K562 (cell line): ENCODE results near the gene KAZN. TPM values are rescaled to one million over a fixed set of nuclear protein-coding genes. Genes with fewer than 3 reads are reported as not detected.

Source experiments
- ATAC-seq: fragments of 200-7000 bp; cut with Tn5 transposase; 3 replicates; pipeline ENCODE4 v1.9.1; 2020; ENCODE audit warnings: moderate library complexity
- BruUV-seq: library from RNA; stranded (reverse); fragments of 400-500 nt; replicated peaks from 2 replicates; lab custom pipeline; 2021; lab: Mats Ljungman, UMichigan
- CTCF ChIA-PET: fragments of 300-600 bp; formaldehyde crosslinking; extraction: SDS; loops from one replicate; lab custom pipeline; 2021; ENCODE audit warnings: low intra/inter-chr PET ratio; lab: Yijun Ruan, JAX
- POLR2A ChIA-PET: fragments of 300-600, 350-650 bp; sonication (Branson Sonifier 250); formaldehyde crosslinking; extraction: SDS; loops from one replicate; lab custom pipeline; 2021; ENCODE audit warnings: antibody characterized with exemption, inconsistent platforms; lab: Yijun Ruan, JAX
- DNase-seq, 4 experiments: peaks; one replicate each; pipeline versions ENCODE4 v3.0.0 to v3.0.0-alpha.2; 2011 to 2018; ENCODE audit warnings: low spot score in 3 of 4, mixed read lengths in 3 of 4; ENCODE audit errors: extremely low read depth in 1 of 4
- FAIRE-seq: peaks from 2 replicates; lab custom pipeline; 2011; peaks lifted over from hg19 to GRCh38; lab: Jason Lieb, UNC
- H2AFZ ChIP-seq: 2 replicates; pipeline ENCODE4 v1.6.0; 2011; ENCODE audit warnings: low read depth, low read length, control low read depth, inconsistent platforms
- H3K27ac ChIP-seq: fragments of 200-600 bp; 3 replicates; pipeline ENCODE4 v1.8.0; 2011; ENCODE audit warnings: low read depth, mild to moderate bottlenecking, control low read depth, inconsistent platforms, low read length, moderate library complexity, mixed read lengths; ENCODE audit errors: extremely low read depth
- H3K27me3 ChIP-seq, 2 experiments: fragments of 300-600 bp in 1 of 2; 2 replicates in 1 of 2; 3 replicates in 1 of 2; pipeline versions ENCODE4 v1.6.0 to v1.8.0; 2011; ENCODE audit warnings: inconsistent platforms in 2 of 2, low read length in 2 of 2, mild to moderate bottlenecking in 1 of 2, mixed read lengths in 1 of 2, moderate library complexity in 1 of 2; ENCODE audit not compliant: control insufficient read depth in 2 of 2, insufficient read depth in 2 of 2
- H3K36me3 ChIP-seq: fragments of 300-600 bp; 3 replicates; pipeline ENCODE4 v1.8.0; 2011; ENCODE audit warnings: mild to moderate bottlenecking, low read length, inconsistent platforms; ENCODE audit not compliant: control insufficient read depth, insufficient read depth
- H3K4me1 ChIP-seq, 2 experiments: fragments of 200-600 bp in 1 of 2; replicated peaks in 1 of 2; 2 replicates in 1 of 2; 3 replicates in 1 of 2; pipeline versions ENCODE4 v1.5.1 to v1.8.0; 2011; ENCODE audit warnings: inconsistent platforms in 2 of 2, low read length in 2 of 2, mild to moderate bottlenecking in 1 of 2, mixed read lengths in 1 of 2, moderate library complexity in 1 of 2; ENCODE audit not compliant: control insufficient read depth in 2 of 2, insufficient read depth in 2 of 2
- H3K4me2 ChIP-seq: 2 replicates; pipeline ENCODE4 v1.6.1; 2011; ENCODE audit warnings: low read length, control low read depth, inconsistent platforms, mixed read lengths; ENCODE audit not compliant: insufficient read depth
- H3K4me3 ChIP-seq: fragments of 200-600 bp; sonication (generic), shearing (Covaris generic); 2 replicates; pipeline ENCODE4 v1.5.1; 2016; ENCODE audit warnings: control low read depth, inconsistent platforms
- H3K79me2 ChIP-seq: fragments of 200-600 bp; 3 replicates; pipeline ENCODE4 v1.8.0; 2011; ENCODE audit warnings: low read length, inconsistent platforms; ENCODE audit not compliant: control insufficient read depth, insufficient read depth
- H3K9ac ChIP-seq, 2 experiments: 2 replicates each; pipeline versions ENCODE4 v1.6.0 to v1.6.1; 2011; ENCODE audit warnings: low read depth in 2 of 2, low read length in 2 of 2, control low read depth in 1 of 2, inconsistent platforms in 1 of 2, mild to moderate bottlenecking in 1 of 2, mixed read lengths in 1 of 2; ENCODE audit not compliant: insufficient read depth in 1 of 2
- H3K9me1 ChIP-seq: one replicate; pipeline ENCODE4 v1.6.0; 2011; ENCODE audit warnings: inconsistent platforms, mild to moderate bottlenecking, low read length, moderate library complexity; ENCODE audit not compliant: control insufficient read depth, insufficient read depth
- H3K9me3 ChIP-seq: replicated peaks from 2 replicates; pipeline ENCODE4 v1.5.1; 2011; ENCODE audit warnings: low read depth, low read length, inconsistent platforms; ENCODE audit not compliant: control insufficient read depth, insufficient read depth
- H4K20me1 ChIP-seq: replicated peaks from 2 replicates; pipeline ENCODE4 v1.6.1; 2011; ENCODE audit warnings: low read length, inconsistent platforms, mixed read lengths; ENCODE audit not compliant: control insufficient read depth, insufficient read depth
- CBX1 ChIP-seq: sonication (generic); IDR thresholded peaks from 2 replicates; pipeline ENCODE4 v1.6.1; 2016; ENCODE audit warnings: antibody characterized with exemption, low read depth, mild to moderate bottlenecking
- POU5F1 ChIP-seq: fragments of 150-350 bp; IDR thresholded peaks from 2 replicates; pipeline ENCODE4 v1.6.1; 2014; ENCODE audit warnings: borderline replicate concordance, low read length, low read depth, mild to moderate bottlenecking; ENCODE audit not compliant: partially characterized antibody
- PTBP1 ChIP-seq: fragments of 200-400 bp; formaldehyde crosslinking; IDR thresholded peaks from 2 replicates; pipeline ENCODE4 v1.6.1; 2017; ENCODE audit warnings: low read depth, low read length
- RBBP5 ChIP-seq: fragments of 200-600 bp; sonication (generic); IDR thresholded peaks from 2 replicates; pipeline ENCODE4 v1.6.1; 2012; ENCODE audit warnings: borderline replicate concordance, mild to moderate bottlenecking, low read length, control low read depth, inconsistent platforms; ENCODE audit not compliant: insufficient read depth, poor library complexity, severe bottlenecking
- RBM25 ChIP-seq: fragments of 200-400 bp; formaldehyde crosslinking; IDR thresholded peaks from 2 replicates; pipeline ENCODE4 v1.6.1; 2018; ENCODE audit warnings: low read length, low read depth, moderate library complexity; ENCODE audit not compliant: severe bottlenecking
- SMARCA5 ChIP-seq: fragments of 450-650 bp; IDR thresholded peaks from 2 replicates; pipeline ENCODE4 v1.6.1; 2016
- TEAD1 ChIP-seq, 2 experiments: fragments of 450-650 bp in 1 of 2; sonication (generic) in 1 of 2; formaldehyde crosslinking; IDR thresholded peaks; 2 replicates each; pipeline versions ENCODE4 v1.4.0 to v1.8.0; 2020 to 2022; ENCODE audit warnings: mild to moderate bottlenecking in 2 of 2, missing genetic modification reagents in 1 of 2
- U2AF2 ChIP-seq: fragments of 200-400 bp; formaldehyde crosslinking; optimal IDR thresholded peaks from 2 replicates; pipeline ENCODE3; 2017; ENCODE audit warnings: low read depth, mild to moderate bottlenecking, low read length
- UBTF ChIP-seq, 2 experiments: IDR thresholded peaks; 2 replicates each; pipeline ENCODE4 v1.6.1; 2012; ENCODE audit warnings: improper control_type of control experiment in 2 of 2, low read depth in 2 of 2, low read length in 2 of 2, borderline replicate concordance in 1 of 2
- WGBS: fragments of 100-300 bp; shearing (Covaris generic); methylation state at CpG from one replicate; pipeline ENCODE4 v1.1.6; 2016; ENCODE audit warnings: low coverage, mixed read lengths; ENCODE audit not compliant: insufficient coverage; ENCODE audit errors: missing lambda C conversion rate; 5-methylcytosine and 5-hydroxymethylcytosine counted together
- in situ Hi-C: fragments of 300-500 bp; cut with MboI; formaldehyde crosslinking; loops from 4 replicates; pipeline ENCODE4 v1.15.0; 2018; ENCODE audit warnings: inconsistent platforms, mixed read lengths
- intact Hi-C: fragments of 100-400 bp; cut with micrococcal nuclease; formaldehyde crosslinking; loops from 2 replicates; pipeline ENCODE4 v1.14.2; 2022
- polyA plus RNA-seq, 8 experiments: library from polyadenylated mRNA; depleted of rRNA in 4 of 8; stranded (reverse) in 5 of 8; unstranded in 3 of 8; fragments of >200 nt; fragmentation: Nextera tagmentation in 2 of 8; fragmentation: Illumina TruSeq in 1 of 8; extraction: Ambion mirVana in 2 of 8; extraction: Trizol in 1 of 8; gene quantifications; 2 replicates each; pipeline versions ENCODE4 v1.2.1 to v1.2.3, GENCODE V29; 2011 to 2014; ENCODE audit warnings: inconsistent platforms in 1 of 8, missing spikeins in 1 of 8
- total RNA-seq, 7 experiments: library from RNA; depleted of rRNA in 6 of 7; stranded (reverse); fragments of >200 nt in 6 of 7; fragmentation: Illumina TruSeq in 2 of 7; extraction: Trizol in 2 of 7; gene quantifications; 2 replicates each; pipeline versions ENCODE4 v1.2.1 to v1.2.3, GENCODE V29; 2011 to 2021; ENCODE audit warnings: low replicate concordance in 1 of 7
- TF ChIP-seq, protein P1 (sequence below): sonication (generic); formaldehyde crosslinking; IDR thresholded peaks from 2 replicates; pipeline ENCODE4 v1.8.0; 2022; ENCODE audit warnings: mild to moderate bottlenecking, missing genetic modification reagents
- TF ChIP-seq, protein P2 (sequence below): fragments of 250-450 bp; sonication (Bioruptor Pico); IDR thresholded peaks from 2 replicates; pipeline ENCODE4 v1.8.0; 2021; ENCODE audit warnings: mild to moderate bottlenecking, moderate library complexity
- TF ChIP-seq, protein P3 (sequence below): fragments of 450-650 bp; IDR thresholded peaks from 2 replicates; pipeline ENCODE4 v1.6.1; 2016; ENCODE audit warnings: antibody characterized with exemption

KAZN gene
- total and polyA plus RNA-seq, 9 of the 15 experiments (the other 6 are each of a cell fraction or from before 2014, with no cell fraction given), result 2.1 to 21.6 (median 5.4) TPM

GRCh38 chr1:14970799-14971141 lies 372.3 kb downstream of the KAZN start:
- no peak overlapping the region for H3K4me2 ChIP-seq
- H3K9ac ChIP-seq, result no peak overlapping the region
- POLR2A ChIA-PET, result no interaction called here
- H3K9me3 ChIP-seq, result no peaks in the 10 kb centered on the region
- H3K79me2 ChIP-seq, result 0 out of 3 replicates have a peak, but pooled peaks cover 3% of the 10 kb centered on the region
- H4K20me1 ChIP-seq, result 0 out of 2 replicates have a peak, but pooled peaks cover 3% of the 10 kb centered on the region
- peaks cover 3 to 4% of the 10 kb centered on the region in 2 experiments; a peak in 2 of 5 replicates for H3K4me1 ChIP-seq
- peak overlapping the region; percentile 58; the same call in 1 of the 2 replicates for H2AFZ ChIP-seq
- CTCF ChIA-PET, result no interaction called here
- BruUV-seq, result no TSS peak
- peaks cover 2% of the 10 kb centered on the region; the same call in 1 of the 3 replicates for H3K36me3 ChIP-seq
- ATAC-seq, result no peak
- in situ Hi-C loops, result no loop called here
- H3K9me1 ChIP-seq, result peaks cover 4% of the 10 kb centered on the region
- intact Hi-C loops, result loop anchor here (5.0 kb wide), 1 partner anchor 43 kb away; no protein-coding TSS in a partner anchor
- no peaks in the 10 kb centered on the region for H3K27me3 ChIP-seq
- H3K4me3 ChIP-seq, result no peak overlapping the region
- H3K27ac ChIP-seq, result no peak overlapping the region
- WGBS, result 55% methylated on average over 5 of the region's 5 CpGs
- DNase-seq, result no peak
- FAIRE-seq, result no peak
- TF ChIP-seq UBTF (IDR thresholded peaks at IDR 0.05; ENCODE audit: borderline replicate concordance in 1 of 2, low read depth in 2 of 2, low read length in 2 of 2), result no peak
- no peak for TF ChIP-seq RBBP5
- TF ChIP-seq POU5F1, result no peak
- TF ChIP-seq, protein P1, sequence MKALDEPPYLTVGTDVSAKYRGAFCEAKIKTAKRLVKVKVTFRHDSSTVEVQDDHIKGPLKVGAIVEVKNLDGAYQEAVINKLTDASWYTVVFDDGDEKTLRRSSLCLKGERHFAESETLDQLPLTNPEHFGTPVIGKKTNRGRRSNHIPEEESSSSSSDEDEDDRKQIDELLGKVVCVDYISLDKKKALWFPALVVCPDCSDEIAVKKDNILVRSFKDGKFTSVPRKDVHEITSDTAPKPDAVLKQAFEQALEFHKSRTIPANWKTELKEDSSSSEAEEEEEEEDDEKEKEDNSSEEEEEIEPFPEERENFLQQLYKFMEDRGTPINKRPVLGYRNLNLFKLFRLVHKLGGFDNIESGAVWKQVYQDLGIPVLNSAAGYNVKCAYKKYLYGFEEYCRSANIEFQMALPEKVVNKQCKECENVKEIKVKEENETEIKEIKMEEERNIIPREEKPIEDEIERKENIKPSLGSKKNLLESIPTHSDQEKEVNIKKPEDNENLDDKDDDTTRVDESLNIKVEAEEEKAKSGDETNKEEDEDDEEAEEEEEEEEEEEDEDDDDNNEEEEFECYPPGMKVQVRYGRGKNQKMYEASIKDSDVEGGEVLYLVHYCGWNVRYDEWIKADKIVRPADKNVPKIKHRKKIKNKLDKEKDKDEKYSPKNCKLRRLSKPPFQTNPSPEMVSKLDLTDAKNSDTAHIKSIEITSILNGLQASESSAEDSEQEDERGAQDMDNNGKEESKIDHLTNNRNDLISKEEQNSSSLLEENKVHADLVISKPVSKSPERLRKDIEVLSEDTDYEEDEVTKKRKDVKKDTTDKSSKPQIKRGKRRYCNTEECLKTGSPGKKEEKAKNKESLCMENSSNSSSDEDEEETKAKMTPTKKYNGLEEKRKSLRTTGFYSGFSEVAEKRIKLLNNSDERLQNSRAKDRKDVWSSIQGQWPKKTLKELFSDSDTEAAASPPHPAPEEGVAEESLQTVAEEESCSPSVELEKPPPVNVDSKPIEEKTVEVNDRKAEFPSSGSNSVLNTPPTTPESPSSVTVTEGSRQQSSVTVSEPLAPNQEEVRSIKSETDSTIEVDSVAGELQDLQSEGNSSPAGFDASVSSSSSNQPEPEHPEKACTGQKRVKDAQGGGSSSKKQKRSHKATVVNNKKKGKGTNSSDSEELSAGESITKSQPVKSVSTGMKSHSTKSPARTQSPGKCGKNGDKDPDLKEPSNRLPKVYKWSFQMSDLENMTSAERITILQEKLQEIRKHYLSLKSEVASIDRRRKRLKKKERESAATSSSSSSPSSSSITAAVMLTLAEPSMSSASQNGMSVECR (CRISPR knock-in tag), result 0 out of 2 replicates have a peak, but pooled peaks have one; percentile 47
- TF ChIP-seq, protein P2, sequence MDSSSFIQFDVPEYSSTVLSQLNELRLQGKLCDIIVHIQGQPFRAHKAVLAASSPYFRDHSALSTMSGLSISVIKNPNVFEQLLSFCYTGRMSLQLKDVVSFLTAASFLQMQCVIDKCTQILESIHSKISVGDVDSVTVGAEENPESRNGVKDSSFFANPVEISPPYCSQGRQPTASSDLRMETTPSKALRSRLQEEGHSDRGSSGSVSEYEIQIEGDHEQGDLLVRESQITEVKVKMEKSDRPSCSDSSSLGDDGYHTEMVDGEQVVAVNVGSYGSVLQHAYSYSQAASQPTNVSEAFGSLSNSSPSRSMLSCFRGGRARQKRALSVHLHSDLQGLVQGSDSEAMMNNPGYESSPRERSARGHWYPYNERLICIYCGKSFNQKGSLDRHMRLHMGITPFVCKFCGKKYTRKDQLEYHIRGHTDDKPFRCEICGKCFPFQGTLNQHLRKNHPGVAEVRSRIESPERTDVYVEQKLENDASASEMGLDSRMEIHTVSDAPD (CRISPR knock-in tag), result no peak
- peak; percentile 93 for TF ChIP-seq RBM25
- no peak for TF ChIP-seq U2AF2
- TF ChIP-seq, protein P3, sequence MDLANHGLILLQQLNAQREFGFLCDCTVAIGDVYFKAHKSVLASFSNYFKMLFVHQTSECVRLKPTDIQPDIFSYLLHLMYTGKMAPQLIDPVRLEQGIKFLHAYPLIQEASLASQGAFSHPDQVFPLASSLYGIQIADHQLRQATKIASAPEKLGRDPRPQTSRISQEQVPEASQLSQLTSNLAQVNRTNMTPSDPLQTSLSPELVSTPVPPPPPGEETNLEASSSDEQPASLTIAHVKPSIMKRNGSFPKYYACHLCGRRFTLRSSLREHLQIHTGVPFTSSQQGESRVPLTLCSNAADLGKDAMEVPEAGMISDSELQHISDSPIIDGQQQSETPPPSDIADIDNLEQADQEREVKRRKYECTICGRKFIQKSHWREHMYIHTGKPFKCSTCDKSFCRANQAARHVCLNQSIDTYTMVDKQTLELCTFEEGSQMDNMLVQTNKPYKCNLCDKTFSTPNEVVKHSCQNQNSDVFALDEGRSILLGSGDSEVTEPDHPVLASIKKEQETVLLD, result no peak
- TF ChIP-seq PTBP1, result 0 out of 2 replicates have a peak, but pooled peaks have one; percentile 65
- TF ChIP-seq CBX1, result 0 out of 2 replicates have a peak, but pooled peaks have one; percentile 53
- TF ChIP-seq SMARCA5, result peak; percentile 81
- 0 out of 4 replicates have a peak, but pooled peaks of 1 of the 2 experiments have one; percentile 56 for TF ChIP-seq TEAD1 (CRISPR knock-in tag; IDR thresholded peaks at IDR 0.05)
